Body of pancreas (tissue), 4 donors: ENCODE measurements around the gene WNK2.

Source experiments
- POLR2A ChIP-seq, 3 donors: fragments of 450-650 bp; IDR thresholded peaks; one replicate each; pipeline ENCODE4 v1.6.1; 2016; ENCODE audit warnings: antibody characterized with exemption in 3 of 3, mild to moderate bottlenecking in 2 of 3
- TF ChIP-seq, protein P1 (sequence below), 7 experiments: fragments of 450-650 bp in 4 of 7; fragments of 200-600 bp in 3 of 7; sonication (generic) in 3 of 7; IDR thresholded peaks; one replicate each; pipeline ENCODE4 v1.5.1; 2016 to 2019; ENCODE audit warnings: antibody characterized with exemption in 7 of 7

DNA sequence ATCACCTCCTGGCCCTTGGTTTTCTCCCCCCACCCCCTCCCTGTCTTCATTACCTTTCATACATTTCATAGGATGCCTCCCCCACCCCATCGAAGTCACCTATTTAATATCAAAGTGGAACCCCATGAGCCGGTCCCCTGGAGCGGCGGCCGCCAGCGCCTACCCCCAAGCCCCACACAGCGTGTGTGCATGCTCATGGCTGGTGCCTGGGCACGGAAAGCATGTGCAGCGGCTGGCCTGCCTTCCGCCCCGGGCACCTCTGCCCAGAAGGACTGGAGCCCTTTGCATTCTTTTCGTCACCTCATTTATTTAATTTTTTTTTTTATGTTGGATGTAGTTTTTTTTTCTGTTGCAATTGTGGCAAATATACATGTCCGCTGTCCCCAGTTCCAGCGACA is 116.2 kb downstream of the WNK2 start:
- TF ChIP-seq POLR2A (IDR thresholded peaks at IDR 0.05), result no peak
- TF ChIP-seq, protein P1, sequence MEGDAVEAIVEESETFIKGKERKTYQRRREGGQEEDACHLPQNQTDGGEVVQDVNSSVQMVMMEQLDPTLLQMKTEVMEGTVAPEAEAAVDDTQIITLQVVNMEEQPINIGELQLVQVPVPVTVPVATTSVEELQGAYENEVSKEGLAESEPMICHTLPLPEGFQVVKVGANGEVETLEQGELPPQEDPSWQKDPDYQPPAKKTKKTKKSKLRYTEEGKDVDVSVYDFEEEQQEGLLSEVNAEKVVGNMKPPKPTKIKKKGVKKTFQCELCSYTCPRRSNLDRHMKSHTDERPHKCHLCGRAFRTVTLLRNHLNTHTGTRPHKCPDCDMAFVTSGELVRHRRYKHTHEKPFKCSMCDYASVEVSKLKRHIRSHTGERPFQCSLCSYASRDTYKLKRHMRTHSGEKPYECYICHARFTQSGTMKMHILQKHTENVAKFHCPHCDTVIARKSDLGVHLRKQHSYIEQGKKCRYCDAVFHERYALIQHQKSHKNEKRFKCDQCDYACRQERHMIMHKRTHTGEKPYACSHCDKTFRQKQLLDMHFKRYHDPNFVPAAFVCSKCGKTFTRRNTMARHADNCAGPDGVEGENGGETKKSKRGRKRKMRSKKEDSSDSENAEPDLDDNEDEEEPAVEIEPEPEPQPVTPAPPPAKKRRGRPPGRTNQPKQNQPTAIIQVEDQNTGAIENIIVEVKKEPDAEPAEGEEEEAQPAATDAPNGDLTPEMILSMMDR (IDR thresholded peaks at IDR 0.05), result no peak
